K562 (cell line): ENCODE results near the gene MRPL48. TPM values are rescaled to one million over a fixed set of nuclear protein-coding genes. Genes with fewer than 3 reads are reported as not detected.

Source experiments
- CTBP1 ChIP-seq: fragments of 450-650 bp; IDR thresholded peaks from 2 replicates; pipeline ENCODE4 v1.6.1; 2016; ENCODE audit warnings: borderline replicate concordance
- FOSL1 ChIP-seq: fragments of 200-800 bp; sonication (Bioruptor generic); conservative IDR thresholded peaks from 2 replicates; pipeline ENCODE4 v1.6.1; 2016; ENCODE audit warnings: missing genetic modification characterization, missing compliant biosample characterization
- IRF2 ChIP-seq: sonication (generic); formaldehyde crosslinking; IDR thresholded peaks from 2 replicates; pipeline ENCODE4 v1.8.1; 2022; ENCODE audit warnings: mild to moderate bottlenecking, missing genetic modification reagents
- MEIS2 ChIP-seq: fragments of 450-650 bp; IDR thresholded peaks from 2 replicates; pipeline ENCODE4 v1.6.1; 2014; ENCODE audit warnings: mild to moderate bottlenecking; ENCODE audit not compliant: partially characterized antibody
- NR1H2 ChIP-seq: sonication (generic); formaldehyde crosslinking; IDR thresholded peaks from 2 replicates; pipeline ENCODE4 v1.4.0; 2020; ENCODE audit warnings: mild to moderate bottlenecking, missing genetic modification reagents
- SAFB ChIP-seq: fragments of 200-400 bp; formaldehyde crosslinking; IDR thresholded peaks from 2 replicates; pipeline ENCODE4 v1.6.1; 2017; ENCODE audit warnings: low read depth, low read length, borderline replicate concordance
- SMAD2 ChIP-seq: fragments of 150-350 bp; IDR thresholded peaks from 2 replicates; pipeline ENCODE4 v1.6.1; 2014; ENCODE audit warnings: low read depth, mild to moderate bottlenecking, low read length
- SREBF1 ChIP-seq: fragments of 150-350 bp; IDR thresholded peaks from 2 replicates; pipeline ENCODE4 v1.6.1; 2014; ENCODE audit warnings: antibody characterized with exemption, low read depth, low read length, borderline replicate concordance
- SUPT5H ChIP-seq: fragments of 450-650 bp; IDR thresholded peaks from 2 replicates; pipeline ENCODE4 v1.6.1; 2016
- polyA plus RNA-seq, 8 experiments: library from polyadenylated mRNA; depleted of rRNA in 4 of 8; stranded (reverse) in 5 of 8; unstranded in 3 of 8; fragments of >200 nt; fragmentation: Nextera tagmentation in 2 of 8; fragmentation: Illumina TruSeq in 1 of 8; extraction: Ambion mirVana in 2 of 8; extraction: Trizol in 1 of 8; gene quantifications; 2 replicates each; pipeline versions ENCODE4 v1.2.1 to v1.2.3, GENCODE V29; 2011 to 2014; ENCODE audit warnings: inconsistent platforms in 1 of 8, missing spikeins in 1 of 8
- total RNA-seq, 7 experiments: library from RNA; depleted of rRNA in 6 of 7; stranded (reverse); fragments of >200 nt in 6 of 7; fragmentation: Illumina TruSeq in 2 of 7; extraction: Trizol in 2 of 7; gene quantifications; 2 replicates each; pipeline versions ENCODE4 v1.2.1 to v1.2.3, GENCODE V29; 2011 to 2021; ENCODE audit warnings: low replicate concordance in 1 of 7
- TF ChIP-seq, protein P1 (sequence below): fragments of 450-650 bp; IDR thresholded peaks from 2 replicates; pipeline ENCODE4 v1.6.1; 2016
- TF ChIP-seq, protein P2 (sequence below), 2 experiments: IDR thresholded peaks in 1 of 2; conservative IDR thresholded peaks in 1 of 2; 2 replicates each; pipeline ENCODE4 v1.6.1; 2016; ENCODE audit warnings: low read depth in 2 of 2, mild to moderate bottlenecking in 1 of 2, missing compliant biosample characterization in 1 of 2, missing genetic modification characterization in 1 of 2, moderate library complexity in 1 of 2

MRPL48 gene
- total and polyA plus RNA-seq, 9 of the 15 experiments (the other 6 are each of a cell fraction or from before 2014, with no cell fraction given) = 66.0 to 237 (median 104) TPM

DNA sequence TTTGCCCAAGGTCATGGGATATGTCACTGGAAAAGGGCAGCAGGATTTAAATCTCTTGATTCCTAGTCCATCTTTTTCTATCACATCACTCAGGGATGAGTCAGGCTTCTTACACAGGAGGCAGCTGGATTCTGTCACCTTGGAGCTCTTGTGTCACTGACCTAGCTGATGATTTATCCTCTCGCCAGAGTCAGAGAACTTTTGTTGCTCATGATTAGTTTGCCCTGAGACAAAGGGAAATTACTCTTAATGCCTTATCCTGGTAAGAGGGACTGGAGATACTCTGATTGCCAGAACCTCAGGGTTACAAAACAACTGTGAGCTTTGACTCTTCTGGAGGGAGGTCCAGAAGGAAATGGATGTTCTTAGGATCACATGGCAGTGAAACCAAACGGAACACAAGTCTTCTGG, 78.9 kb downstream of the MRPL48 start (continued):
- TF ChIP-seq, protein P1, sequence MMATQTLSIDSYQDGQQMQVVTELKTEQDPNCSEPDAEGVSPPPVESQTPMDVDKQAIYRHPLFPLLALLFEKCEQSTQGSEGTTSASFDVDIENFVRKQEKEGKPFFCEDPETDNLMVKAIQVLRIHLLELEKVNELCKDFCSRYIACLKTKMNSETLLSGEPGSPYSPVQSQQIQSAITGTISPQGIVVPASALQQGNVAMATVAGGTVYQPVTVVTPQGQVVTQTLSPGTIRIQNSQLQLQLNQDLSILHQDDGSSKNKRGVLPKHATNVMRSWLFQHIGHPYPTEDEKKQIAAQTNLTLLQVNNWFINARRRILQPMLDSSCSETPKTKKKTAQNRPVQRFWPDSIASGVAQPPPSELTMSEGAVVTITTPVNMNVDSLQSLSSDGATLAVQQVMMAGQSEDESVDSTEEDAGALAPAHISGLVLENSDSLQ = peak; percentile 87
- TF ChIP-seq FOSL1 (tag) = peak; percentile 55
- TF ChIP-seq, protein P2, sequence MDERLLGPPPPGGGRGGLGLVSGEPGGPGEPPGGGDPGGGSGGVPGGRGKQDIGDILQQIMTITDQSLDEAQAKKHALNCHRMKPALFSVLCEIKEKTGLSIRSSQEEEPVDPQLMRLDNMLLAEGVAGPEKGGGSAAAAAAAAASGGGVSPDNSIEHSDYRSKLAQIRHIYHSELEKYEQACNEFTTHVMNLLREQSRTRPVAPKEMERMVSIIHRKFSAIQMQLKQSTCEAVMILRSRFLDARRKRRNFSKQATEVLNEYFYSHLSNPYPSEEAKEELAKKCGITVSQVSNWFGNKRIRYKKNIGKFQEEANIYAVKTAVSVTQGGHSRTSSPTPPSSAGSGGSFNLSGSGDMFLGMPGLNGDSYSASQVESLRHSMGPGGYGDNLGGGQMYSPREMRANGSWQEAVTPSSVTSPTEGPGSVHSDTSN (CRISPR knock-in tag; IDR thresholded peaks at IDR 0.05; ENCODE audit: low read depth) = no peak
- TF ChIP-seq, protein P2 (tag; conservative IDR thresholded peaks at IDR 0.05; ENCODE audit: low read depth) = peak; percentile 58
- TF ChIP-seq CTBP1 = peak; percentile 25; the same call in 1 of the 2 replicates
- peak; percentile 83 for TF ChIP-seq MEIS2
- TF ChIP-seq IRF2 (CRISPR knock-in tag) = no peak
- TF ChIP-seq SAFB = no peak
- TF ChIP-seq NR1H2 (CRISPR knock-in tag) = no peak
- no peak for TF ChIP-seq SMAD2
- TF ChIP-seq SUPT5H = 0 out of 2 replicates have a peak, but pooled peaks have one; percentile 11
- TF ChIP-seq SREBF1 = no peak
